ENCODE results near the gene PPP1R16B. TPM values are rescaled to one million over a fixed set of nuclear protein-coding genes. Genes with fewer than 3 reads are reported as not detected.

Gene PPP1R16B
- polyA plus RNA-seq, 4 donors: 0.89 to 11.9 (median 3.7) TPM

- no peak overlapping the region for H3K4me3 ChIP-seq (ENCODE audit: low read depth in 1 of 3, low read length in 3 of 3)
These were observed 35.9 kb upstream of the PPP1R16B start for GRCh38 chr20:38769376-38770295.

GRCh38 chr20:38770546-38770945 lies 35.0 kb upstream of the PPP1R16B start:
- Histone ChIP-seq H3K4me1 (ENCODE audit: control insufficient read depth in 3 of 3, insufficient read depth in 2 of 3, low read depth in 1 of 3, low read length in 2 of 3) (no peaks in the 10 kb centered on the region), H3K9me3 (ENCODE audit: control insufficient read depth in 2 of 2, insufficient read depth in 1 of 2, low read depth in 1 of 2, low read length in 1 of 2) (peaks cover 0 to 3% of the 10 kb centered on the region in 2 donors), H3K27me3 (ENCODE audit: control insufficient read depth in 3 of 3, insufficient read depth in 3 of 3, low read length in 3 of 3) (no peaks in the 10 kb centered on the region), H3K36me3 (ENCODE audit: control insufficient read depth in 3 of 3, insufficient read depth in 2 of 3, low read depth in 1 of 3, low read length in 3 of 3) (peaks cover 10 to 46% (median 20%) of the 10 kb centered on the region in 3 donors), H3K4me3 (ENCODE audit: low read depth in 1 of 3, low read length in 3 of 3) (no peak overlapping the region), H3K27ac (ENCODE audit: low read depth in 1 of 3, low read length in 2 of 3) (no peak overlapping the region)
- FAIRE-seq (no peak), DNase-seq (peak in 1 of 2 donors; percentile 6)
- 80 to 85% (median 83%) methylated on average over 3 of the region's 3 CpGs for WGBS, 3 donors

More at GRCh38 chr20:38769376-38770295, 35.9 kb upstream of the PPP1R16B start:
- no peak for FAIRE-seq
- Histone ChIP-seq H3K27me3 (ENCODE audit: control insufficient read depth in 3 of 3, insufficient read depth in 3 of 3, low read length in 3 of 3) (no peaks in the 10 kb centered on the region), H3K27ac (ENCODE audit: low read depth in 1 of 3, low read length in 2 of 3) (no peak overlapping the region), H3K36me3 (ENCODE audit: control insufficient read depth in 3 of 3, insufficient read depth in 2 of 3, low read depth in 1 of 3, low read length in 3 of 3) (peaks cover 10 to 46% (median 22%) of the 10 kb centered on the region in 3 donors), H3K4me1 (ENCODE audit: control insufficient read depth in 3 of 3, insufficient read depth in 2 of 3, low read depth in 1 of 3, low read length in 2 of 3) (no peaks in the 10 kb centered on the region), H3K9me3 (ENCODE audit: control insufficient read depth in 2 of 2, insufficient read depth in 1 of 2, low read depth in 1 of 2, low read length in 1 of 2) (peaks cover 0 to 3% of the 10 kb centered on the region in 2 donors)
- no peak for DNase-seq
- WGBS, 3 donors: 92 to 97% (median 96%) methylated on average over 13 of the region's 13 CpGs

GRCh38 chr20:38770970-38771369 lies 34.5 kb upstream of the PPP1R16B start:
- DNase-seq (no peak), FAIRE-seq (no peak)
- no peaks in the 10 kb centered on the region for H3K27me3 ChIP-seq (ENCODE audit: control insufficient read depth in 3 of 3, insufficient read depth in 3 of 3, low read length in 3 of 3)
- H3K27ac ChIP-seq (ENCODE audit: low read depth in 1 of 3, low read length in 2 of 3): no peak overlapping the region
- peaks cover 10 to 43% (median 20%) of the 10 kb centered on the region in 3 donors for H3K36me3 ChIP-seq (ENCODE audit: control insufficient read depth in 3 of 3, insufficient read depth in 2 of 3, low read depth in 1 of 3, low read length in 3 of 3)
- WGBS, 3 donors: 78 to 92% (median 90%) methylated on average over 7 of the region's 7 CpGs
- no peaks in the 10 kb centered on the region for H3K4me1 ChIP-seq (ENCODE audit: control insufficient read depth in 3 of 3, insufficient read depth in 2 of 3, low read depth in 1 of 3, low read length in 2 of 3)
- no peak overlapping the region for H3K4me3 ChIP-seq (ENCODE audit: low read depth in 1 of 3, low read length in 3 of 3)
- peaks cover 0 to 3% of the 10 kb centered on the region in 2 donors for H3K9me3 ChIP-seq (ENCODE audit: control insufficient read depth in 2 of 2, insufficient read depth in 1 of 2, low read depth in 1 of 2, low read length in 1 of 2)

GRCh38 chr20:38771621-38772020 lies 33.9 kb upstream of the PPP1R16B start:
- DNase-seq: no peak
- WGBS, 3 donors: 81 to 97% (median 95%) methylated on average over 7 of the region's 7 CpGs
- H3K4me3 ChIP-seq (ENCODE audit: low read depth in 1 of 3, low read length in 3 of 3): no peak overlapping the region
- no peaks in the 10 kb centered on the region for H3K4me1 ChIP-seq (ENCODE audit: control insufficient read depth in 3 of 3, insufficient read depth in 2 of 3, low read depth in 1 of 3, low read length in 2 of 3)
- peaks cover 0 to 3% of the 10 kb centered on the region in 2 donors for H3K9me3 ChIP-seq (ENCODE audit: control insufficient read depth in 2 of 2, insufficient read depth in 1 of 2, low read depth in 1 of 2, low read length in 1 of 2)
- peaks cover 10 to 43% (median 18%) of the 10 kb centered on the region in 3 donors for H3K36me3 ChIP-seq (ENCODE audit: control insufficient read depth in 3 of 3, insufficient read depth in 2 of 3, low read depth in 1 of 3, low read length in 3 of 3)
- no peak overlapping the region for H3K27ac ChIP-seq (ENCODE audit: low read depth in 1 of 3, low read length in 2 of 3)
- no peaks in the 10 kb centered on the region for H3K27me3 ChIP-seq (ENCODE audit: control insufficient read depth in 3 of 3, insufficient read depth in 3 of 3, low read length in 3 of 3)
- no peak for FAIRE-seq

GRCh38 chr20:38774167-38774566 lies 31.3 kb upstream of the PPP1R16B start:
- H3K27me3 ChIP-seq (ENCODE audit: control insufficient read depth in 3 of 3, insufficient read depth in 3 of 3, low read length in 3 of 3): no peaks in the 10 kb centered on the region
- FAIRE-seq (no peak), DNase-seq (no peak)
- H3K9me3 ChIP-seq (ENCODE audit: control insufficient read depth in 2 of 2, insufficient read depth in 1 of 2, low read depth in 1 of 2, low read length in 1 of 2): peaks cover 0 to 3% of the 10 kb centered on the region in 2 donors
- no peaks in the 10 kb centered on the region for H3K4me1 ChIP-seq (ENCODE audit: control insufficient read depth in 3 of 3, insufficient read depth in 2 of 3, low read depth in 1 of 3, low read length in 2 of 3)
- H3K27ac ChIP-seq (ENCODE audit: low read depth in 1 of 3, low read length in 2 of 3): no peak overlapping the region
- H3K4me3 ChIP-seq (ENCODE audit: low read depth in 1 of 3, low read length in 3 of 3): no peak overlapping the region
- WGBS, 3 donors: 76 to 94% (median 94%) methylated on average over 2 of the region's 2 CpGs
- H3K36me3 ChIP-seq (ENCODE audit: control insufficient read depth in 3 of 3, insufficient read depth in 2 of 3, low read depth in 1 of 3, low read length in 3 of 3): peaks cover 1 to 32% (median 13%) of the 10 kb centered on the region in 3 donors

GRCh38 chr20:38776363-38776762 lies 29.1 kb upstream of the PPP1R16B start:
- DNase-seq (no peak), FAIRE-seq (no peak)
- WGBS, 3 donors: 88 to 96% (median 92%) methylated on average over 11 of the region's 11 CpGs
- Histone ChIP-seq H3K4me3 (ENCODE audit: low read depth in 1 of 3, low read length in 3 of 3) (no peak overlapping the region), H3K4me1 (ENCODE audit: control insufficient read depth in 3 of 3, insufficient read depth in 2 of 3, low read depth in 1 of 3, low read length in 2 of 3) (peaks cover 0 to 5% (median 0%) of the 10 kb centered on the region in 3 donors), H3K36me3 (ENCODE audit: control insufficient read depth in 3 of 3, insufficient read depth in 2 of 3, low read depth in 1 of 3, low read length in 3 of 3) (peaks cover 0 to 16% (median 8%) of the 10 kb centered on the region in 3 donors), H3K27ac (ENCODE audit: low read depth in 1 of 3, low read length in 2 of 3) (no peak overlapping the region), H3K27me3 (ENCODE audit: control insufficient read depth in 3 of 3, insufficient read depth in 3 of 3, low read length in 3 of 3) (no peaks in the 10 kb centered on the region), H3K9me3 (ENCODE audit: control insufficient read depth in 2 of 2, insufficient read depth in 1 of 2, low read depth in 1 of 2, low read length in 1 of 2) (peaks cover 0 to 3% of the 10 kb centered on the region in 2 donors)

GRCh38 chr20:38779247-38780097 lies 26.0 kb upstream of the PPP1R16B start:
- 34 to 58% (median 51%) methylated on average over 18 to 19 of the region's 19 CpGs for WGBS, 3 donors
- Histone ChIP-seq H3K9me3 (ENCODE audit: control insufficient read depth in 2 of 2, insufficient read depth in 1 of 2, low read depth in 1 of 2, low read length in 1 of 2) (no peaks in the 10 kb centered on the region), H3K4me3 (ENCODE audit: low read depth in 1 of 3, low read length in 3 of 3) (no peak overlapping the region), H3K4me1 (ENCODE audit: control insufficient read depth in 3 of 3, insufficient read depth in 2 of 3, low read depth in 1 of 3, low read length in 2 of 3) (peaks cover 0 to 5% (median 0%) of the 10 kb centered on the region in 3 donors), H3K27me3 (ENCODE audit: control insufficient read depth in 3 of 3, insufficient read depth in 3 of 3, low read length in 3 of 3) (no peaks in the 10 kb centered on the region), H3K27ac (ENCODE audit: low read depth in 1 of 3, low read length in 2 of 3) (no peak overlapping the region), H3K36me3 (ENCODE audit: control insufficient read depth in 3 of 3, insufficient read depth in 2 of 3, low read depth in 1 of 3, low read length in 3 of 3) (no peaks in the 10 kb centered on the region)
- FAIRE-seq (no peak), DNase-seq (peak; percentile 46 to 48)

GRCh38 chr20:38782275-38782674 lies 23.2 kb upstream of the PPP1R16B start:
- no peaks in the 10 kb centered on the region for H3K36me3 ChIP-seq (ENCODE audit: control insufficient read depth in 3 of 3, insufficient read depth in 2 of 3, low read depth in 1 of 3, low read length in 3 of 3)
- DNase-seq: no peak
- FAIRE-seq: no peak
- WGBS, 3 donors: 46 to 62% (median 58%) methylated on average over 3 of the region's 3 CpGs
- no peaks in the 10 kb centered on the region for H3K9me3 ChIP-seq (ENCODE audit: control insufficient read depth in 2 of 2, insufficient read depth in 1 of 2, low read depth in 1 of 2, low read length in 1 of 2)
- H3K27me3 ChIP-seq (ENCODE audit: control insufficient read depth in 3 of 3, insufficient read depth in 3 of 3, low read length in 3 of 3): no peaks in the 10 kb centered on the region
- H3K27ac ChIP-seq (ENCODE audit: low read depth in 1 of 3, low read length in 2 of 3): no peak overlapping the region
- peaks cover 0 to 5% (median 0%) of the 10 kb centered on the region in 3 donors for H3K4me1 ChIP-seq (ENCODE audit: control insufficient read depth in 3 of 3, insufficient read depth in 2 of 3, low read depth in 1 of 3, low read length in 2 of 3)
- H3K4me3 ChIP-seq (ENCODE audit: low read depth in 1 of 3, low read length in 3 of 3): no peak overlapping the region

All from small intestine (tissue), 7 donors.